HG02885 (cell line): ENCODE measurements around the gene NUBPL.
"Not testable (repeated sequence)": the region's sequence is repeated elsewhere in the genome, so short reads cannot be mapped to it uniquely, and the experiment has no call there.

ENCODE experiments used
- ATAC-seq: cut with Tn5 transposase; IDR thresholded peaks from one replicate; pipeline ENCODE4 v1.9.1; 2021; ENCODE audit warnings: mild to moderate bottlenecking; ENCODE audit not compliant: unreplicated experiment, poor library complexity

The NUBPL gene

DNA sequence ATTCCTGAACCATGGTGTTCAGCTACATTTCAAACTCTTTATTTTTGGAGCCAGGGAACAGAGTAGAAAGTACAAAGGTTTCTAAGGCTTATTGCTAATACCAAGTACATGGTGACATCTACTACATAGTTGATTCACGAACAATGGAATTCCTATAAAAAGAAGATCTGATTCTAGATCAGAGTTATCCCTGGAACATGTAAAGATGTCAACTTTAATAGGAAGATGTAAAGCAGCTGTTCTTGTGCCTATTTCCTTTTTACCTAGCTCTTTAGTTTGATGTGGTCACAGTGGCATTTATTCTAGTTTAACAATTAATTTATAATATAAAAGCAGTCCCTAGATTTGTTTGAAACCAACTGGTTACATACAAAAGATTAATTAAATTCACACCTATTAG lies 99.5 kb downstream of the NUBPL start:
- no peak for ATAC-seq

DNA sequence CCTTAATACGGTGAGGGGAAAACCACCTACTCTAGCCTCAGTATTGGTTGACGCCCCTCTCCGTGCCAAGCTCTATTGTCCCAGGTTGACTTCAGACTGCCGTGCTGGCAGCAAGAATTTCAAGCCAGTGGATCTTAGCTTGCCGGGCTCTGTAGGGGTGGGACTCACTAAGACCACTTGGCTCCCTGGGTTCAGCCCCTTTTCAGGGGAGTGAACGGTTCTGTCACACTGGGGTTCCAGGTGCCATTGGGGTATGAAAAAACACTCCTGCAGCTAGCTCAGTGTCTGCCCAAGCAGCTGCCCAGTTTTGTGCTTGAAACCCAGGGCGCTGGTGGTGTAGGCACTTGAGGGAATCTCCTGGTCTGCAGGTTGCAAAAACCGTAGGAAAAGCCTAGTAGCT lies 107.1 kb downstream of the NUBPL start:
- ATAC-seq: no peak

GRCh38 chr14:31672709-31673108 lies 111.5 kb downstream of the NUBPL start:
- no peak for ATAC-seq

DNA sequence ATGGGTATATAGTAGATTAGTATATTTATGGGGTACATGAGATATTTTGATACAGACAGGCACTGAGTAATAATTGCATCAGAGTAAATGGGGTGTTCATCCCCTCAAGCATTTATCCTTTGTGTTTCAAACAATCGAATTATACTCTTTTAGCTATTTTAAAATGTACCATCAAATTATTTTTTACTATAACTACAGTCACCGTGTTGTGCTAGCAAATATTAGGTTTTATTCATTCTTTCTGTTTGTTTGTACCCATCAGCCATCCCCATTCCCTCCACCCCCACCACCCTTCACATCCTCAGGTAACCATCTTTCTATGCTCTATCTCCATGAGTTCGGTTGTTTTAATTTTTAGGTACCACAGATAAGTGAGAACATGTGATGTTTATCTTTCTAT lies 115.8 kb downstream of the NUBPL start:
- ATAC-seq: no peak

DNA sequence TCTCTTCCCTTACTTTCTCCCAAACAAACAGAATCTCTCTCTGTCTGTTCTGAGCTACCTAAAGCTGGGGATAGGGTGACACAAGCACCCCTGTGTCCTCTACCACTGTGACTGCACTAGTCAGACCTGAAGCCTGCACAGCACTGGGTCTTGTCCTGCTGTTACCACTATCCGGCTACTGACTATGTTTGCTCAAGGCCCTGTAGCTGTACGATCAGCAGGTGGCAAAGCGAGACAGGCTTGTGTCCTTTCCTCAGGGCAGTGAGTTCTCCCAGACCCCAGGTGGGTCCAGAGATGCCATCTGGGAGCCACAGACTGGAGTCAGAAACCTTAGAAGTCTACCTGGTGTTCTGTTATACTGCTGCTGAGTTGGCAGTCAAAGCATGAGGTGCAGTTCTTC lies 116.4 kb downstream of the NUBPL start:
- no peak for ATAC-seq

DNA sequence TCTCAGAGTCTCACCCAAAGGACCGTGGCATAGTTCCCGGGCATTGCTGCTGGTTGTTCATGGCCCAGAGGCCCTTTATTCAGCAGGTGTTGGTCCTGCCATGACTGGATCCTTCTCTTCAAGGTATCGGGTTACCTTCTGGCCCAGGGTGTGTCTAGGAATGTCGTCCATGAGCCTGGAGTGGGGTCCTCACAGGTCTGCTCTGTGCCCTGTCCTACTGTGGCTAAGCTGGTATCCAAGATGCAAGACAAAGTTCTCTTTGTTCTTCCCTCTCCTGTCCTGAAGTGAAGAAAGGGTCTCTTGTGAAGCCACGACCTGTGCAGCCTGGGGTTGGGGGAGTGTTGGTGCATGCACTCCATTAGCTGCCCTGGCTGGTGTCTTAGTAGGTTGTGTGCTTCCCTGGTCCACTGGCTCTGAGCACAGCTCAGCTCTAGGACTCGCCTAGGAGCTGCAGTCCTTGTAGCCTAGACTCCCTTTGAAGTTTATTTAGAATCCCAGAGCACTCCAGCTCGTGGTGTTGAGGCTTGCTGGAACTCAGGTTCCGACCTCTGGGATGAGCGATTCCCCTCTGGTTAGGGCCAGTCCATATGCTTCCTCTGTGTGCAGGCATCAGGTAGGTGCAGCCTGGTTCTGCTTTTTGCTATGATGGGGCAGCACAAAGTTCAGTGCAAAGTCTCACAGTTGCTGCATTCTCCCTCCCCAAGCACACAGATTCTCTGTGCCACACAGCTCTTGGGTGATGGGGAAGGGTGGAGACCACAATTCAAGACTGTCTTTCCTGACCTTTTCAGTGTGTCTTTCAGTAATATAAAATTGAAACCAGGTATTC lies 117.4 kb downstream of the NUBPL start:
- ATAC-seq: no peak

DNA sequence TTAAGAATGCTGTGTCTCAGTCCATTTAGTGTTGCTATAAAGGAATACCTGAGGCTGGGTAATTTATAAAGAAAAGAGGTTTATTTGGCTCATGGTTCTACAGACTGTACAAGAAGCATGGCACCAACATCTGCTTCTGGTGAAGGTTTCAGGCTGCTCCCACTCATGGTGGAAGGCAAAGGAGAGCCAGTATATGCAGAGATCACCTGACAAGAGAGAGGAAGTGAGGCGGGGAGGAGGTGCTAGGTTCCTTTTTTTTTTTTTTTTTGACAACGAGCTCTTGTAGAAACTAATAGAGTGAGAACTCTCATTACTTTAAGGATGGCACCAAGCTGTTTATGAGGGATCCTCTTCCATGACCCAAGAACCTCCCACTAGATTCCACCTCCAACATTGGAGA lies 121.6 kb downstream of the NUBPL start:
- no peak for ATAC-seq

DNA sequence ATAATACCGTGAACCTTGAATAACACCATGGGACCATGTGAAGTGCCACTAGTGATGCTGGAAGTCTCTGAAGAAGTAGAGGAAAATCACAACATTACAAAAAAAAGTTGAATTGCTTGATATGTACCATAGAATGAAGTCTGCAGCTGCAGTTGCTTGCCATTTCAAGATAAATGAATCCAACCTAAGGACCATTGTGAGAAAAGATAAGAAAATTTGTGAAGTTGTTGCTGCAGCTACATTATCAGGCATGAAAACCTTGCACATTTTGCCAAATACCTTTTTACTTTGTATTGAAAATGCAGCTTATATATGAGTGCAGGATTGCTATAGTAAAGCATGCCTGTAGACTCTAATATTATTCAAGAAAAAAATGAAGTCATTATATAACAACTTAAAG lies 126.5 kb downstream of the NUBPL start:
- no peak for ATAC-seq

GRCh38 chr14:31690056-31690455 lies 128.9 kb downstream of the NUBPL start:
- no peak for ATAC-seq

GRCh38 chr14:31692376-31692781 lies 131.2 kb downstream of the NUBPL start:
- ATAC-seq: no peak

DNA sequence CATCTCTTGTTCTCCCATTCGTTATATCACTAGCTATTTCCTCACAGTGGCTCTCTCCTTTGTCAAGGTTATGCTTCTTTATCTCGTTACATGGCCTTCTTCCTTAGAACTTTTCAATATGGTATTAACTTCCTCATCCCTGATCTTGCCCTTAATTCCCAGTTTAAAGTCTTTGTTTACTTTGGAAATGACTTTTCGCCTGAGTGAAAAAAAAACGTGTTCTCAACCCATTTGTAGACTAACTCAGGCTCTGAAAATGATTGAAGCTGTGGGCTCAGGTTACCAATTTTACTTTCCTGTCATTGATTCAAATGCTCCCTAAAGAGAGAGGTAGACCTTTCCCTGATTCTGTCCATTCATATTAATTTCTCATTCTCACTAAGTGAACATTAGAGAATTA lies 135.2 kb downstream of the NUBPL start:
- ATAC-seq: no peak

DNA sequence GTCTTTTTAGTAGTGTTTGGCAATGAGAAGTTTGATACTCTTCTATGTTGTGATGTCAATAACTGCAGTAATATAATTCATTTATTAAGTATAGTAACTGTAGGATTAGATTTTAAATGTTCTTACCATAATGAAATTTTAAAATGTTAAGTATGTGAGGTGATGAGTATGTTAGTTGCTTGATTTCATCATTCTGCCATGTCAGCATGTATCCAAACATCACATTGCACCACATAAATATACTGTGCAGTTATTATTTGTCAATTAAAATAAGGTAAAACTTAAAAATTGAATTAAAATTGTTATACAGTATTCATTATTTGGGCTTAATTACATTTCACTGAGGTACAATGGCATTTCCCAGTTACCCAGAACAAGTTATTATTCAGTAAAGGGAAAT lies 138.6 kb downstream of the NUBPL start:
- no peak for ATAC-seq

- no peak for ATAC-seq
Observed at GRCh38 chr14:31700282-31701074, 139.3 kb downstream of the NUBPL start.

- ATAC-seq: no peak
Observed at GRCh38 chr14:31702130-31702529, 140.9 kb downstream of the NUBPL start.

- no peak for ATAC-seq
Observed at GRCh38 chr14:31703056-31703455, 141.9 kb downstream of the NUBPL start.

GRCh38 chr14:31705731-31706130 lies 144.5 kb downstream of the NUBPL start:
- no peak for ATAC-seq

DNA sequence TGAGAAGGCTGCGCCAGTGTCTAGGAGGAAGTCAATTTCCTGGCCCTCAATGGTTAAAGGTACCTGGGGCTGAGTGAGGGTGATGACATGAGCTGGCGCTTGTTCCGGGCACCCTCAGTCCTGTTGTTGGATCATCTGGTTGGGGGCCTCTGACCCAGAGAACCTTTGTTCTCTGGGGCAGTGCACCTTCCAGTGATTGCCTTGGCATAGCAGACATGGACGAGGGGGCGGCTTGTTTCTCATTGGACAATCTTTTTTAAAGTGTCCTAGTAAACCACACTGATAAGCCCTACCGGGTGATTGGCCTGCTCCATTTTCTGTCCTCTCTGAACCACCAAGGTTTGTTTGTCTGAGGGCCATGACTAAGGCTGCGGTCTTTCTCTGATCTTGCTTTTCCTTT lies 147.5 kb downstream of the NUBPL start:
- not testable (repeated sequence) for ATAC-seq

DNA sequence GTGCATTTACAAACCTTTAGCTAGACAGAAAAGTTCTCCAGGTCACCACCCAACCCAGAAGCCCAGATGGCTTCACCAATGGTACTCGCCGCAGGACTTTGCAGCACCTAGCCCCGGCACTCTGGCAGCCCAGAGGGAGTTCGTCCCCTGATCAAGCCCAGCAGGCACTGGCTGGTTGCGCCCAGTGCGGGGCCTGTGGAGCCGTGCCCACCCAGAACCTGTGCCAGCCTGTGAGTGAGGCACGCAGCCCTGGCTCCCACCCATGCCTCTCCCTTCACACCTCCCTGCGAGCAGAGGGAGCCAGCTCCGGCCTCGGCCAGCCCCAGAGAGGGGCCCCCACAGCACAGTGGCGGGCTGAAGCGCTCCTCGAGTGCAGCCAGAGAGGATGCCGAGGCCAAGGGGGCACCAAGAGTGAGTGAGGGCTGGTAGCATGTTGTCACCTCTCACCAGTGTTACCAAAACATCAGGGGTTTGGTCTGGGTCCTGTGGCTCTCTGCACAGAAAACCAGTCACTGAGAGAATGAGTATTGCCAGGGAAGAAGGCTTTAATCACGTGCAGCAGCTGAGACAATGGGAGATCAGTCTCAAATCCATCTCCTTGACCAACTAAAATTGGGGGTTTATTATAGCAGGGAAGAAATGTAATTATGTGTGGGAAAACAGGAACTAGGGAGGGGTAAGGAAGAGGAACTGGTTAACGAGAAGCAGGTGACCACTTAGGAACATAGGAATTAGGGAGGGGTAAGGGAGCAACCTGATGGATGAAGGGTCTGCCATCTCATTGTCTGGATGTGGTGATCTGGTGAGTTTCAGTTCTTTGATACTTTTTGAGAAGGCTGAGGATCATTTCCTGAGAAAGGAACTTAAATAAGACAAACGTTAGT lies 151.3 kb downstream of the NUBPL start:
- ATAC-seq: no peak

GRCh38 chr14:31716208-31716607 lies 155.0 kb downstream of the NUBPL start:
- no peak for ATAC-seq

DNA sequence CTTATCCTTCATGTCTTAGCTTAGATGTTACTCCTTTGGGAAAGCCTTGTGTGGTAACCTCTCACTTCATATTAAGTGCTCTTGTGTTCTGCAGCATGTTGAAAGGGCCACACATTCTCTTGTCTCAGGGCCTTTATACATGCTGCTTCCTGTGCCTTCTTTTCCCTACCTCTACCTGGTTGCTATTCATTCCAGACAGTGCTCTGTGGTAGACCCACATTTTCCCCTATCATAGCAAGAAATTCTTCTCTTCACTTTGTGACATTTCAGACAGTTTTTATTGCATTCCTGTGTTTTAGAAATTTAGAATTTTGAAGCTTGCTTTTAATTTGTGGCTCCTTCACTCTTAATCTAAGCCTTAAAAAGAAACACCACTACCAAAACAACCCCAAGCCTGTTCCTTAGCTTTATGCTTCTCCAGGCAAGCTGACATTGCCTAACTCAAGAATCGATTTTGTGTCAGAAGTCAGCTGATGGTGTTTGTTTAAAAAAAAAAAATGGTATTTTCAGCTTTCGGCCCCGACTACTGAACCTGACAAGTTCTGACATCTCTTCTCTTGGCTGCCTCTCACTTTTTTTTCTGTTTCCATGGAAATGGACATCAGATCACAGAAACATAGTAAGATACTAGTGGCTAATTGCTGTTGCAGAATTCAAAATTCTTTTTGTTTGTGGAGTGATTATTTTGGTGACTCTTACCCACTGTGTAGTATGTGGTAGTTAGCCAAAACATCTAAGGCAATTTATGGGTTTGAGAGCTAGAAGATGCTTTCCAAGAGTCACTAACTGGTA lies 156.3 kb downstream of the NUBPL start:
- no peak for ATAC-seq
